ENCODE measurements around the gene COX20. TPM values are rescaled to one million over a fixed set of nuclear protein-coding genes. Genes with fewer than 3 reads are reported as not detected.

Gene COX20
- total and polyA plus RNA-seq, 10 of the 15 experiments (the other 5 are each of a cell fraction or from before 2014, with no cell fraction given): 22.8 to 112 (median 52.7) TPM

- TF ChIP-seq E2F8 (IDR thresholded peaks at IDR 0.05; ENCODE audit: low read depth, partially characterized antibody): no peak
- no peak for TF ChIP-seq RBBP5 (conservative IDR thresholded peaks at IDR 0.05)
- TF ChIP-seq CUX1 (IDR thresholded peaks at IDR 0.05; ENCODE audit: insufficient replicate concordance, low read depth, low read length): no peak
- no peak for TF ChIP-seq TARDBP (IDR thresholded peaks at IDR 0.05; ENCODE audit: borderline replicate concordance)
- peak; percentile 27 for TF ChIP-seq KLF5 (IDR thresholded peaks at IDR 0.05; ENCODE audit: partially characterized antibody)
- TF ChIP-seq FOXM1 (IDR thresholded peaks at IDR 0.05; ENCODE audit: low read depth, low read length): peak; percentile 39; the same call in 1 of the 2 replicates
- peak; percentile 16; the same call in 1 of the 2 replicates for TF ChIP-seq NBN (IDR thresholded peaks at IDR 0.05)
- TF ChIP-seq SMAD5 (IDR thresholded peaks at IDR 0.05; ENCODE audit: low read depth): no peak
- no peak for TF ChIP-seq SMARCA5 (IDR thresholded peaks at IDR 0.05)
- no peak for TF ChIP-seq MAX (IDR thresholded peaks at IDR 0.05; ENCODE audit: low read depth, low read length)
- no peak for TF ChIP-seq STAT1 (conservative IDR thresholded peaks at IDR 0.05)
- no peak; the same call in 1 of the 2 replicates for TF ChIP-seq NKRF (conservative IDR thresholded peaks at IDR 0.05)
- peak; percentile 36; the same call in 1 of the 2 replicates for TF ChIP-seq ZNF384 (IDR thresholded peaks at IDR 0.05; ENCODE audit: borderline replicate concordance, low read depth, low read length)
- TF ChIP-seq PML (IDR thresholded peaks at IDR 0.05; ENCODE audit: low read length): peak; percentile 5; the same call in 1 of the 2 replicates
- no peak for TF ChIP-seq E2F4 (IDR thresholded peaks at IDR 0.05; ENCODE audit: low read depth, low read length)
- no peak for TF ChIP-seq USF1 (IDR thresholded peaks at IDR 0.05; ENCODE audit: borderline replicate concordance, extremely low read length, insufficient read depth, low read depth, low read length)
- no peak for TF ChIP-seq CHD1 (IDR thresholded peaks at IDR 0.05; ENCODE audit: low read depth, low read length)
These were observed 1.5 kb upstream of the COX20 start (continued) for GRCh38 chr1:244833734-244834542.
